ENCODE results near the gene ARFGAP1.

DNA sequence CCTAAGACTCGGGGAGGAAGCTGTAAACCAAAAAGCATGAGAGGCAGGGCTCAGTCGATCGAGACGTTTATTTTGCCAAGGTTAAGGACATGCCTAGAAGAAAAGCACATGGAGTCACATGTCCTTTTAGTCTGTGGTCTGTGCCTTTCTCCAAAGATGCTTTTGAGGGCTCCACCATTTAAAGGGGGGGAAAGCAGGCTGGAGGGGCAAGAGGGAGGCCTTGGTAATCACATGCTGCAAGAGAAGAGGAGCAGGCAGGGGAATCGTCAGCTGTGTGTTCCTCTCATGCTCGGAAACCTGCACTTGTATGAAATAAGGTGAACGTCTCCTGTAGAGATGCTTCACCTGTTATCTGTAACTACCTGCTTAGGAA is 47.5 kb upstream of the ARFGAP1 start:
- TF ChIP-seq EZH2 (IDR thresholded peaks at IDR 0.05) (no peak), FOXP2 (optimal IDR thresholded peaks at IDR 0.05; ENCODE audit: control extremely low read depth, extremely low read length, insufficient read depth) (no peak)
